ENCODE data around the gene CCDC34. TPM values are rescaled to one million over a fixed set of nuclear protein-coding genes. Genes with fewer than 3 reads are reported as not detected.

The CCDC34 gene
- total RNA-seq, 3 donors from 2014 or later (not counting 1 experiment from before 2014, with no cell fraction given), result 0.99 to 3.0 (median 1.2) TPM

- H3K27me3 Mint-ChIP-seq (ENCODE audit: low read depth in 2 of 2), result no peaks in the 10 kb centered on the region
- intact Hi-C loops (cut with micrococcal nuclease), result no loop called here
- WGBS (ENCODE audit: insufficient coverage), result 64% methylated on average over 1 of the region's 3 CpGs
These were observed 43.7 kb upstream of the CCDC34 start for GRCh38 chr11:27406498-27407354.

GRCh38 chr11:27405134-27405533, 42.1 kb upstream of the CCDC34 start:
- no peak overlapping the region for H3K27ac Mint-ChIP-seq
- no peak overlapping the region for H3K4me3 Mint-ChIP-seq
- H3K36me3 Mint-ChIP-seq, result no peaks in the 10 kb centered on the region
- no peak for ATAC-seq
- no peak for DNase-seq
- no peaks in the 10 kb centered on the region for H3K4me1 ChIP-seq (ENCODE audit: control insufficient read depth, insufficient read depth, low read length)
- 96% methylated on average over 3 of the region's 3 CpGs for WGBS (ENCODE audit: insufficient coverage)
- no peak overlapping the region for H3K4me3 ChIP-seq (ENCODE audit: low read length)
- no peaks in the 10 kb centered on the region for H3K4me1 Mint-ChIP-seq
- no peak for TF ChIP-seq CTCF (IDR thresholded peaks at IDR 0.05)
- H3K9me3 Mint-ChIP-seq, result no peaks in the 10 kb centered on the region
- no peaks in the 10 kb centered on the region for H3K9me3 ChIP-seq (ENCODE audit: control insufficient read depth, insufficient read depth, low read length)
- H3K27me3 ChIP-seq (ENCODE audit: control insufficient read depth, insufficient read depth, low read length), result no peaks in the 10 kb centered on the region
- no peak overlapping the region for H3K27ac ChIP-seq (ENCODE audit: low read length)
- H3K36me3 ChIP-seq (ENCODE audit: control insufficient read depth, insufficient read depth, low read length), result no peaks in the 10 kb centered on the region
- H3K27me3 Mint-ChIP-seq (ENCODE audit: low read depth in 2 of 2), result no peaks in the 10 kb centered on the region
- intact Hi-C loops (cut with micrococcal nuclease), result no loop called here

More at GRCh38 chr11:27406498-27407354, 43.7 kb upstream of the CCDC34 start:
- ATAC-seq (no peak), DNase-seq (no peak)
- Histone ChIP-seq H3K27ac (ENCODE audit: low read length) (no peak overlapping the region), H3K36me3 (ENCODE audit: control insufficient read depth, insufficient read depth, low read length) (no peaks in the 10 kb centered on the region), H3K27me3 (ENCODE audit: control insufficient read depth, insufficient read depth, low read length) (no peaks in the 10 kb centered on the region), H3K9me3 (ENCODE audit: control insufficient read depth, insufficient read depth, low read length) (no peaks in the 10 kb centered on the region), H3K4me1 (ENCODE audit: control insufficient read depth, insufficient read depth, low read length) (no peaks in the 10 kb centered on the region), H3K4me3 (ENCODE audit: low read length) (no peak overlapping the region)
- no peak for TF ChIP-seq CTCF (IDR thresholded peaks at IDR 0.05)
- Mint-ChIP-seq H3K9me3 (no peaks in the 10 kb centered on the region), H3K4me3 (no peak overlapping the region), H3K36me3 (no peaks in the 10 kb centered on the region), H3K27ac (no peak overlapping the region), H3K4me1 (no peaks in the 10 kb centered on the region)

- Histone ChIP-seq H3K27me3 (ENCODE audit: control insufficient read depth, insufficient read depth, low read length) (no peaks in the 10 kb centered on the region), H3K36me3 (ENCODE audit: control insufficient read depth, insufficient read depth, low read length) (no peaks in the 10 kb centered on the region), H3K27ac (ENCODE audit: low read length) (no peak overlapping the region), H3K4me3 (ENCODE audit: low read length) (no peak overlapping the region), H3K9me3 (ENCODE audit: control insufficient read depth, insufficient read depth, low read length) (no peaks in the 10 kb centered on the region), H3K4me1 (ENCODE audit: control insufficient read depth, insufficient read depth, low read length) (no peaks in the 10 kb centered on the region)
- Mint-ChIP-seq H3K4me1 (no peaks in the 10 kb centered on the region), H3K36me3 (no peaks in the 10 kb centered on the region), H3K27ac (no peak overlapping the region), H3K27me3 (ENCODE audit: low read depth in 2 of 2) (no peaks in the 10 kb centered on the region), H3K4me3 (no peak overlapping the region), H3K9me3 (no peaks in the 10 kb centered on the region)
- WGBS (ENCODE audit: insufficient coverage), result 77% methylated on average over 2 of the region's 2 CpGs
- TF ChIP-seq CTCF (IDR thresholded peaks at IDR 0.05), result no peak
- ATAC-seq, result no peak
- intact Hi-C loops (cut with micrococcal nuclease), result no loop called here
- DNase-seq, result no peak
These were observed 41.4 kb upstream of the CCDC34 start for GRCh38 chr11:27404427-27404826.
